Activated CD8-positive, alpha-beta memory T cell treated with anti-CD3 and anti-CD28 coated beads, Interleukin-2, amount 50 U/mL, for 1 hour (primary cell): ENCODE measurements around the gene CYTL1.
"Not testable (repeated sequence)": the region's sequence is repeated elsewhere in the genome, so short reads cannot be mapped to it uniquely, and the experiment has no call there.

Source experiments
- DNase-seq: peaks from one replicate; pipeline ENCODE4 v3.0.0-alpha.2; 2020; ENCODE audit errors: extremely low read depth

The CYTL1 gene

DNA sequence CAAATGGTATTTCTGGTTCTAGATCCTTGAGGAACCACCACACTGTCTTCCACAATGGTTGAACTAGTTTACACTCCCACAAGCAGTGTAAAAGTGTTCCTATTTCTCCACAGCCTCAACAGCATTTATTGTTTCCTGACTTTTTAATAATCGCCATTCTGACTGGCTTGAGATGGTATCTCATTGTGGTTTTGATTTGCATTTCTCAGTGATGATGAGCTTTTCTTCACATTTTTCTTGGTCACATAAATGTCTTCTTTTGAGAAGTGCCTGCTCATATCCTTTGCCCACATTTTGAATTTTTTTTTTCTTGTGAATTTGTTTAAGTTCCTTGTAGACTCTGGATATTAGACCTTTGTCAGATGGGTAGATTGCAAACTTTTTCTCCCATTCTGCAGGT, 22.3 kb downstream of the CYTL1 start:
- DNase-seq = not testable (repeated sequence)

DNA sequence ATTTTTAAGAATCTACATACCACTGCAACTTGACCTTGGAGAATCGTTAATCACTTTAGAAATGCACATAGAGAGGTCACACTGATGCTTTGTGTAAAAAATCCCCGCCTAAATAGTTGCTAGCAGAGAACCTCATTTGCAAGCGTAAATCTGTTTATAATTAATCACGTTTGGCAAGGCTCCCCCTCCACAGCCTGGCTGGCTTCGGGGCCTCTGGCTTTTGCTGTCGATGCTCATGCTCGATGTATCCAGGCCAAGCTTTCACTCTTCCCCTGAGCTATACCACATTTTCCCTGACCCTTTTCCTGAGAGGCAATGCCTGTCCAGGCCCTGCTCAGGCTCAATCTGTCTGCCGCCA, 23.4 kb downstream of the CYTL1 start:
- no peak for DNase-seq

- DNase-seq = no peak
Measured at GRCh38 chr4:4995103-4995907, 24.0 kb downstream of the CYTL1 start.

GRCh38 chr4:4994312-4995097, 24.8 kb downstream of the CYTL1 start:
- no peak for DNase-seq

DNA sequence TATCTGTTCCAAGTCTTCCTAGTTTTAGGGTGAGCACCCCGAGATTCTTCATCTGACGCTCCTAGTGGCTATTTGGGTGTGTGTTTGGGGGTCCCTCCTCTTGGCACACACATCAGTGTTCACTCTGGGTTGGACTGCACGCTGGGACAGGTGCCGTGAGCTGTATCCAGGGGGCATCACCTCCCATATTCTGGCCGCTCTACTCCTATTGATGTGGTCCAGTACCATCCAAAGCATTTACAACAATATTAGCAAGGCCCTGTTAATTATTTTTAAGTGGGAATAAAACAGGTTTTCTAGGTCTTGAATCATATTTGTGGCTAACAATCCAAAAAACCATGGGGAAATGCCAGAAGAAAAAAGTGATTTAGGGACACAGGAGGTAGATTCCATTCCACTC, 26.4 kb downstream of the CYTL1 start:
- no peak for DNase-seq

DNA sequence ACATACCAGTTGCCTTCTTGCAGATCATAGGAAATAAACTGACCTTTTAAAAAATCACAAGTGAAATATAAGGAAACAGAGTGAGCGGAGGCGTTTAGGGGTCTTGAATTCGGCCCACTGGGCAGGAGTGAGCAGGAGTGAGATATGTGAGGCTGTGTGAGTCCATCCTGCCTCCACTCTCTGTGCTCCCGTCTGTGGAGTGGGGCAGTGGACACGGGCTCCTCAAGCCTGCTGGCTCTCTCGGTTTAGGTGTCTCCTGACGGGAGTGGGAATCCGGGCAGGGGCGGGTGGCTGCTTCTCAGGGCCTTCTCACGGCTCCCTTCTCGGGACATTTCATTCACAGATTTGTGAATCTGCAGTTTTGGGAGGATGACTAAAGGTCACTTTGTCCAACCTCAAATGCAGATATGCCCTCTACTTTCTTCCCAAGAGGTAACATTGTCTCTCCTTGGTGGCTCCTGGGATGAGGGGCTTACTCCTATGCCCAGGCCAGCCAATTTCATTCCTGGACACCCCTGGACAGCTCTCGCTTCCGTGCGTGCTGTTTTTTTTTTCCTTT, 27.6 kb downstream of the CYTL1 start:
- no peak for DNase-seq

DNA sequence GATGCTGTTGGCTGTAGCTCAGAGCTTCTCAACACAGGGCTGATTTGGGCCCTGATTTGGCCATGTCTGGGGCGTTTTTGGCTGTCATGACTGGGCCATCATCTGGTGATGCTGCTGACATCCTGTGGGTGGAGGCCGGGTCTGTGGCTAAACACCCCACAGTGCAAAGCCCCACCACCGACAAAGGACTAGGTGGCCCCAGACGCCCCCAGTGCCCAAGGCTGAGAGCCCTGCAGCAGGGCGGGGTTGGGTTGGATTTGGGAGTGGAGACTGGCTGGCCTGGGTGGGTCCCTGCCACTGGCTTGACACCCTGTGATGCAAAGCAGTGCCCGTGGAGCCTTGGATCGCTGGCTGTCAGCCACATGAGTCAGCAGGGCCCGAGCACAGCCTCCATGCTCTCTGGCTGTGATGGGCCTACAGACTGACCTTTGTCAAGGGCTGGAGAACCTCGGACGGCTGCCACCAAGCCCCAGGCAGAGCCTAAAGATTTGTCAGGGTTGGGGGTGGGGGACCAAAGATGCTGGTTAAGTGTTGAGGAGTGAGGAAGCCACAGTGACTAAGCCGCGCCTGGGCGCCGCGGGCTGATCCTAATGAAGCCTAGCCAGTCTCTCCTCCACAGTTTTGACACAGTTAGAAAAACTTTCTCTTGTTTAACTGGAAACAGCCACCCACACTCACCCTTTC, 28.3 kb downstream of the CYTL1 start:
- DNase-seq = no peak

DNA sequence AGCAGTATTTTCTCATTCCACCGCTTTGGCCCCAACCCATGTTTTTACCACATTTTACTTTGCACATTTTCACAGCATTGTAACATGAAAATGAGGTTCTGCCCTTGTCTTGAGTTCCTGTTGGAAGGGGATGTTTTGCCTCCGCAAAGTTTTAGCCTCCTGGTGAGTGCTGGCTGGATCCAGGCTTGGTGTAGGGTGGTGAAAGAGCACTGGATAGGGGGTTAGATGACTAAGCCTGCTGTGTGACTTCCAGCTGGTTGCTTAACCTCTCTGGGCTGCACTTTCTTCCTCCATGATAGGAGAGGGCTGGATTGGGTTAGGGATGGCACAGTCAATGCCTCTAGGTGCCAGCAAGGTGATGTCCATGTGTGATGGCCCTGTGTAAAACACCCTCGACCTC, 28.9 kb downstream of the CYTL1 start:
- DNase-seq = no peak

GRCh38 chr4:4989083-4989622, 30.1 kb downstream of the CYTL1 start:
- DNase-seq = no peak

DNA sequence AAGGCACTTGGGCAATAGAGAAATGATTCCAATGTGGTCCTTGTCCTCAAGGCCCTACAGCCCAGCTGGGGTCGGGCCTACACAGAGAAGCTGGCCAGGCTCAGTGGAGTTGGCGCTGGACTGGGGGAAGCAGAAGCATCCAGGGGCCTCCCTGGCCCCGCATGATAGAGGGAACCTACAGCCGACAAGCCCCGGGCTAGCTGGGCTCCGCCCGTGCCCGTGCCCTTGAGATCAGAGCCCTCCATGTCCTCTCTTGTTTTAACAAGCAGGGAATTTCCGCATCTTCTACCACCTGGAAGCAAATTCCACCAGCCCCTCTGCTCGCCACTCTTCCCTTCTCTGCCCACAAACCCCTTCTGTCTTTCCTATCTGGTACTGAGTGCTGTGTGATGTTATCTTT, 31.6 kb downstream of the CYTL1 start:
- DNase-seq = no peak

- no peak for DNase-seq
Measured at GRCh38 chr4:4986841-4987240, 32.4 kb downstream of the CYTL1 start.

DNA sequence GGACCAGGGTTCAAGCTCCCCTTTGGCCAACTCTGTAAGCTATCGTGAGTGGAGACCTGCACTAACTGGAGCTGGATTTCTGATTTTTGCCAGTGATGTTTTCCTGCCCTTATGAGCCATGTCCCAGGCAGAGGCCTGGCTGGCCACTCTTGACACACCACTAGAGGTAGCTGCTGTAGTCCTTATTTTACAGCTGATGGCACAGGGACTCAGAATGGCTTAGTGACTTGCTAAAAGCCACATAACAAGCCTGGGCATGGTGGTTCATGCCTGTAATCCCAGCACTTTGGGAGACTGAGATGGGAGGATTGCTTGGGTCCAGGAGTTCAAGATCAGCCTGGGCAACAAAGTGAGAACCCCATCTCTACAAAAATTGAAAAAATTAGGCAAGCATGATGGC, 33.4 kb downstream of the CYTL1 start:
- no peak for DNase-seq

DNA sequence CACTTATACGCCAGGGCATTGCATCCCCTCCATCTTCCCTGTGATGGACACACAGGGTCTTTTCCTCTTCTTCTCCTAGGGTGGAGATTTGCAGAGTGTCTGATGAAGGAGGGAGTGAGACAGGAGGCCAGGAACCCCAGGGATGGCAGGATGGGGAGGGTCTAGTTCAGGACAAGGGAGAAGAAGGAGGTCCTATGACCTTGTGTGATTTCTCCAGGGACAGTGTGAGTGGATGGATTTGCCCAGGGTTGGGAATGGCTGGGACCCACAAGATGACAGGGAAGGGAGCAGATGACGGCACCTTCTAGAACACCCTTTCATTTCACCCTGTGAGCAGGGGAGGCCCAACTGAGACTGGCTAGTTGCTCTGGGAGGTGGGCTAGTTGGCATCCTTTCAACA, 34.2 kb downstream of the CYTL1 start:
- DNase-seq = no peak

DNA sequence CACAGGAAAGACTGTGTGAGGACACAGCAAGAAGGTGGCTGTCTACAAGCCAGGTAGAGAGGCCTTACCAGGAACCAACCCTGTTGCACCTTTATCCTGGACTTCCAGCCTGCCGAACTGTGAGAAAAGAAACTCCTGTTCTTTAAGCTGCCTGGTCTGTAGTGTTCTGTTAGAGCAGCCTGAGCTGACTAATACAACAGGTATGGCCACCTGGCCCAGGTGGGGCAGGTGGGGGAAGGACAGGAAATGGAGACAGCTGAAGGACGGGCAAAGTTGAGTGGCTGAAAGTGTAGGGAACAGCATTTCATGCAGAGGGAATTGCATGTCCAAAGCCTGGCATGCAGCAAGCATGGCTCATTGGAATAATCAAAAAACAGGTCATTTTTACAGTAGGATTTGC, 35.1 kb downstream of the CYTL1 start:
- DNase-seq = no peak

GRCh38 chr4:4981827-4982226, 37.4 kb downstream of the CYTL1 start:
- no peak for DNase-seq

- DNase-seq = no peak
Measured at GRCh38 chr4:4981427-4981826, 37.8 kb downstream of the CYTL1 start.

DNA sequence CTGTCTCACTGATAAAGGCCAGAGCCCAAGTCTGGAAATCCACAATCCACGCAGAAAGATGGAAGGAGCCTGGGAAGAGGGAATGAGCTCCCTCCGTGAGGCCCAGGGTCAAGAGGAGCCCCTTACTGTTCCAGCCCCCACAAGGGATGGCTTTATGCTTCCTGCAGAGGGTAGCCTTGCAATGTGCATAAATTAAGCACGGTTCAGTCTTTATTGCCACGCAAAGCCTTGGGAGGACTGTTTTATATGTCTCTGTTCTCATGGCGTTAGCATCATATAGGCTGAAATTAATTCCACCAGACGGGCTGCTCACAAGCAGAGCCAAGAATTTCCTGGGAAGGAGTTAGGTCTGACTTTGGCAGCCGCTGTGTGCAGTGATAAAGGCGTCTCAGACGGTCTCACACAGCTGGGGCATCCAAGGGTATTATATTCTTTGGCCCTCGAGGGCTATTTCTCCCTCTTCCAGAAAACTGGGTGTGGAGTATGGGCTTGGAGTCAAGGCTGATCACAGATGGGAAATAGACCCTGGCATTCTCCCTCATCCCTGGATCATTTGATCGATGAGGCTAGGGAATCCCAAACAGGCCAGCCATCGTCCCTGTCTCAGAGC, 38.5 kb downstream of the CYTL1 start:
- DNase-seq = no peak

- DNase-seq = no peak
Measured at GRCh38 chr4:4979971-4980370, 39.3 kb downstream of the CYTL1 start.

DNA sequence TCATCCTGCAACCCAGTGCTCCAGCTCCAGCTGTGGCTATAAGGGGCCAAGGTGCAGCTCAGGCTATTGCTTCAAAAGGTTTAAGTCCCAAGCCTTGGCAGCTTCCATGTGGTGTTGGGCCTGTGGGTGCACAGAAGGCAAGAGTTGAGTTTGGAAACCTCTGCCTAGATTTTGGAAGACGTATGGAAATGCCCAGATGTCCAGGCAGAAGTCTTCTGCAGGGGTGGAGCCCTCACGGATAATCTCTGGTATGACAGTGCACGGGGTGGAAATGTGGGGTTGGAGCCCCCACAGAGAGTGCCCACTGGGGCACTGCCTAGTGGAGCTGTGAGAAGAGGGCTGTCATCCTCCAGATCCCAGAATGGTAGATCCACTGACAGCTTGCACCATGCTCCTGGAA, 44.5 kb downstream of the CYTL1 start:
- no peak for DNase-seq

GRCh38 chr4:4971796-4972195, 47.5 kb downstream of the CYTL1 start:
- no peak for DNase-seq

- DNase-seq = no peak
Measured at GRCh38 chr4:4969298-4969697, 50.0 kb downstream of the CYTL1 start.
